Activated CD4-positive, alpha-beta T cell treated with anti-CD3 and anti-CD28 coated beads for 1 hour (primary cell): ENCODE data around the gene S100B.

Experiments used
- DNase-seq: peaks from one replicate; pipeline ENCODE4 v3.0.0-alpha.2; 2020

S100B gene

DNA sequence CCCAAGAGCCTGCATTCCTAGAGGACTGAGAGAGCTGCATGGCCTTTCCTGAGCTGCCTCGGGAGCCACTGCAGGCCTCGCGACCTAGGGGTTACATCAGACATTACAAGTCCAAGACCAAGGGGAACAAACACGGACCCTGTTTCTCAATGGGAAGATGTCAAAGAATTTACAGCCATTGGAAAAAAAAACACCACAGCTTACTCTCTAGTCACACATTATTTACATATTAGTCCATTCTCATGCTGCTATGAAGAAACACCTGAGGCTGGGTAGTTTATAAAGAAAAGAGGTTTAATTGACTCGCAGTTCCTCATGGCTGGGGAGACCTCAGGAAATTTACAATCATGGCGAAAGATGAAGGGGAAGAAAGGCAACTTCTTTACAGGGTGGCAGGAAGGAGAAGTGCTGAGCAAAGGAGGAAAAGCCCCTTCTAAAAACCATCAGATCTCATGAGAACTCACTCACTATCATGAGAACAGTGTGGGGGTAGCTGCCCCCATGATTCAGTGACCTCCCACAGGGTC lies 22.2 kb upstream of the S100B start:
- DNase-seq, result no peak

- no peak for DNase-seq
Measured at GRCh38 chr21:46626536-46626935, 21.7 kb upstream of the S100B start.

DNA sequence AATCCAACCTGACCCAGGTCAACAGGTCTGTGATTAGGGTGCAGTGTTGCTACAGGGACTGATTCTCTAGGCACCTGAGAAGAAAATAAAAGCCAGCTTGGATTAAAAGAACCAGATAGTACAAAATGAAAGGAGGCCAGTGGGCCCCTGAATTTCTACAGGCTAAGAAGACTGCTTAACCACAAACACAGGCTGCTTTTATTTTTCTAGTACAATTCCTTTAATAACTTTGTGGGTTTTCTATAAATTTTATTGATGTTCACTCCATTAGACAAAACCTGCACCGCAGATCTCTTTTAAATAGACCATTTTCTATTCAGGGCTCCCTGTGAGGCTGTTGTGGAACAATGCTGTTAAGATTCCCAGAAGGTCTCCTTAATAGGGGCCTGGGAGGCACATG lies 20.9 kb upstream of the S100B start:
- DNase-seq, result no peak

DNA sequence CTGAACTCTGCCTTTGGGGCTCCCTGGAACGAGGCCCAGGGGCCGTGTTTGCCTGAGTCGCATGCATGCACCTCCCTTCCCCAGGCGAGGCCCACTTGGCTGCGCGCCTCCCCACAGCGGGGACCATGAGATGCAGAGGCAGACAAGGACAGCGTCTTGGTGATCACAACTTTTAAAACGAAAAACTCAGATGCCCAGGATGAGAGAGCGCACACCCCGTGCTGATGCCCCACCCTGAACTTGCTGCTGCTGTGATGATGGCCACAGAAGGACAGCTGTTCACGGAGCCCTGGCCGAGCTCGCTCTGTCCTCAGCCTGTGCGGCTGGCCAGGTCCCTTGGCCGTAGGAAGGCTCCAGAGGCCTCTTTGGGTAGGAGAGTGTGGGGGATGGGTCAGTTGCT lies 19.2 kb upstream of the S100B start:
- no peak for DNase-seq

DNA sequence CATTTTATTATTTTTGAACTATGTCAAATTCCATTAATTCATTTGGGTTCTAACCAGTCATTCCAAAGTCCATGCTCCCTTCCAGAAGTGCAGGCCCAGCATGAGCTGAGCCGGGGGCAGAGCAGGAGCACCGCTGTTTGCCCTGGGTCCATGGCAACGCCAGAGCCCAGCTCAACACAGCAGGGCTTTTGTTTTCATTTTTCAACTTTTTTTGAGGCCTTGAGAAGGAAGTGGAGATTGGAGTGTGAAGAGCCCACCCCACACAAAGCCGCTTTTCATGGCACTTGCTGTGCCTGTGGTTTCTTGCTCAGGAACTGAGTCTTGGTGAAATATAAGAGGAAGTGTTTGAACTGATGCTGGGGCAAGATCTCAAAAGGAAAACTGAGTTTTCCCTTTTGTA lies 17.3 kb upstream of the S100B start:
- no peak for DNase-seq

GRCh38 chr21:46621457-46622182 lies 16.7 kb upstream of the S100B start:
- DNase-seq, result no peak

GRCh38 chr21:46620846-46621245 lies 16.0 kb upstream of the S100B start:
- DNase-seq, result no peak

DNA sequence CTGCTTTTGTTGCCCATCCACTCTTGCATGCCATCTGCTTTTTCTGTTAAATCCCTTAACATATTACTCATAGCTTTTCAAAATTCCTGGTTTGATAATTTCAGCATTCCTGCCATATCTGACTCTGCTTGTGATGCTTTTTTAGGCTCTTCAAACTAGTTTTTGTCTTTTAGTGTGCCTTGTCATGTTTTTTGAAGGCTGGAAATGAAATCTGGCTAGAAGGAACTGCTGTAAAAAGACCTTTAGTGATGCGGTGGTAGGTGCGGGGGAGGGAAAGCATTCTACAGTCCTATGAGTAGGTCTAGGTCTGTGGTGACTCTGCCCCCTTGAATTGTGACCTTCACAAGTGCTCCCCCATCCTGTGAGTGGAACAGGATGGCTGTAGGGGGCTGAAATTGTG lies 15.0 kb upstream of the S100B start:
- DNase-seq, result no peak

GRCh38 chr21:46618738-46619379 lies 14.0 kb upstream of the S100B start:
- no peak for DNase-seq

GRCh38 chr21:46617267-46618051 lies 12.6 kb upstream of the S100B start:
- no peak for DNase-seq

DNA sequence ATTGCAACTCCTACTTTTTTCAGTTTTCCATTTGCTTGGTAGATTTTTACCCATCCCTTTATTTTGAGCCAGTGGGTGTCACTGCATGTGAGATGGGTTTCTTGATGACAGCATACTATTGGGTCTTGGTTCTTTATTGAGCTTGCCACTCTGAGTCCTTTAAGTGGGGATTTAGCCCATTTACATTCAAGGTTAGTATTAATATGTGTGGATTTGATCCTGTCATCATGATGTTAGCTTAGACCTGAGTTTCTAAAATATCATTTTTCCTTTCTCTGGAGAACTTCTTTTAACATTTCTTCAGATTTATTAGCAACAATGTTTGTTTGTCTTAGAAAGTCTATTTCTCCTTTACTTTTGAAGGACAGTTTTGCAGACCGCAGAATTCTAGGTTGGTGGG lies 11.8 kb upstream of the S100B start:
- DNase-seq, result no peak

- no peak for DNase-seq
Measured at GRCh38 chr21:46616050-46616449, 11.2 kb upstream of the S100B start.

DNA sequence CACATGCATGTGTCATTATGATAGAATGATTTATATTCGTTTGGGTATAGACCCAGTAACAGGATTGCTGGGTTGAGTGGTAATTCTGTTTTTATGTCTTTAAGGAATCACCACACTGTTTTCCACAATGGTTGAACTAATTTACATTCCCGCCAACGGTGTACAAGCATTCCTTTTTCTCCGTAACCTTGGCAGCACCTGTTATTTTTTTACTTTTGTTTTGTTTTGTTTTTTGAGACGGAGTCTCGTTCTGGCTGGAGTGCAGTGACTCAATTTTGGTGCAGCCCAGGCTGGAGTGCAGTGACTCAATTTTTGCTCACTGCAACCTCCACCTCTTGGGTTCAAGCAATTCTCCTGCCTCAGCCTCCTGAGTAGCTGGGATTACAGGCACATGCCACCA lies 8.5 kb upstream of the S100B start:
- no peak for DNase-seq

DNA sequence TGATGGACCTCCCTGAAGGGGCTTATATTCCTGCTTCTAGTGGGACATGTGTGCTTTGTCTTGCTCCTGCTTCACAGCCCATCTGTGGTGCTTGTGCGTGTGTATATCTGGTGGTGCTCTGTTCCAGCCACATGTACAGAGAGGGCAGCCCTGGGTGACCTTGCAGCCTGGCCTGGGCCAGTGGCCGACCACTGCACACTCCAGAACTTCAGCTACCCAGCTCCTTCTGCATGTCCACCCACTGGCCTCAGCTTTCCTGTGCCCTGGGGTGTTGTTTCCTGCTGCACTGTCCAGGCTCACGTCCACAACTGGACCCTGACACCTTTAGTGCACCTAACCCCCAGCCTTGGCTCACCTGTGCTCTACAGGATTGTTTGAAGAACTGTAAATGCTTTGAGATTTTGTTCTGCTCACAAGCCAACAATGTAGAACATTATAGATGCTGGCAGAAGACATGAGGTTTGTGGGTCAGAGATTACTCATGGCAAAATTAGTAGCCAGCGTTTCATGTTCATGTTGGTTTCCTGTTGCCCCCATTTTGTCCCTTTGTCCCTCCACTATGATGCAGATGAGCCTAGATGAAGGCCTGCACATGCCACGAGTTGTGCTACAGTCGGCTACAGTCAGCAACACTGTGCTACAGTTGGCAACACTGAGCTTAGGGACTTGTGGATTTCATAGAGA lies 5.3 kb upstream of the S100B start:
- DNase-seq, result no peak

DNA sequence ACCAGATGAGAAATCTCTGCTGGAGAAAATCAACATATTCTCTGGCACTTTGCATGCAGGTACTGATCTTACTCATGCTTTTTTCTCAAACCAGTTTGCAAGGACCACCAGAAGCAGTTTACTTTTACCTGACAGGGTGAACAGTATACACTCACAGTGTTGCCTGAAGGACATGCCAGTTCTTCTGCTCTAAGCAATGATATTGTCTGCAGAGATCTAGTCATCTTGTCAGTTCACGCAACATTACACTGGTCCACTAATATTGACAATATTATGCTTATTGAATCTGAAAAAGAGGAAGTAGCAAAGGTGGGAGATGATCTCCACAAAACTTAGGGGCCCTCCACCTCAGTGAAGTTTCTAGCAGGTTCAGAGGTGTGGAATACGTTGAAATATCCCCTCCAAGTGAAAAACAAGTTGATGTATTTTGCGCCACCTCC lies 3.8 kb upstream of the S100B start:
- no peak for DNase-seq

DNA sequence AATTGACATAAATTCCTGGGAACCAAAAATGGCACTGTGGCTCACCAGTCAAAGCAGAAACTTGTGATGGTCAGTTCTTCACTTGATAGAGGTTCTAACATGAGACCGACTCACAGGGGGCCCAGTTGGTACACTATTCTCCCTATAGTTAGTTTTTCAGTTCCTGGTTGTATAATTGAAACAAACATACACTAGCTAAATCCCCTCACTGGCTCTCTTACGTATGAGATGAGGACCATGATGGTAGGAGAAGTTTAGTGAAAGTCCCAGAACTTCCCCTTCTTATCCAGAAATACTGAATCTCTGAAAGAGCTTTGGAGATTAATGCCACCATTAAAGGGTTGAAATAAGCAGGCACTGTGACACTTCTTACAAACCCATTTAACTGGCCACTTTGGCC lies 2.8 kb upstream of the S100B start:
- no peak for DNase-seq

GRCh38 chr21:46606427-46606813 lies 1.5 kb upstream of the S100B start:
- no peak for DNase-seq

DNA sequence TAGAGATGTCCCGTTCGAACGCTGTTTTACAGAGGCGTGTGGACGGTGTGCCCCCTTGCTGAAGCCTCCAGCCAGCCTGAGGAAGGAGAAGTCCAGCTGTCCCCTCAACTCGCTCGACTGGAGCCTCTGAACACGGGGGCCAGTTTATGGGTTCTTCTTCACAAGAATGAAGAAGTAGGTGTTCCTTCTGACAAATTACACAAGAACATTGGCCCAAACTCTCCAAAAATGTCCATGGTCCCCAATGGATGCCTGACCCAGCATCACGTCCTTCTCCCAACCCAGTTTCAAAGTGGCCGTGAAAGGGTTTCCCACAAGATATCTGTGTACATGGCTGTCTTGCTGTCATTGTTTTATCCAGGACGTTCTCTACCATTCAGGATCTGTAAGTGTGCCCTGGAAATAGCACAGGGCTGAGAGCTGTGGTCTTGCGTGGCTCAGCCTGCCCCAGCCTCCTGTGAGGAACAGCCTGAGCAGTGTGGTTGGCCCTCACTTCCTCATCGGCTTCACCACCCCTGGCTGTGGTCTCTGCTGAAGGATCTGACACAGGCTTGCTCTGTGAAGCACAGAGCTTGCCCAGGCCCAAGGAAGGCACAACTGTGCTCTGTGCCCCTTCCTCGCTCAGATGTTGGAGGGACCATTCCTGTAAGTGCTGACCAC lies 1.0 kb upstream of the S100B start:
- peak; percentile 26 for DNase-seq

DNA sequence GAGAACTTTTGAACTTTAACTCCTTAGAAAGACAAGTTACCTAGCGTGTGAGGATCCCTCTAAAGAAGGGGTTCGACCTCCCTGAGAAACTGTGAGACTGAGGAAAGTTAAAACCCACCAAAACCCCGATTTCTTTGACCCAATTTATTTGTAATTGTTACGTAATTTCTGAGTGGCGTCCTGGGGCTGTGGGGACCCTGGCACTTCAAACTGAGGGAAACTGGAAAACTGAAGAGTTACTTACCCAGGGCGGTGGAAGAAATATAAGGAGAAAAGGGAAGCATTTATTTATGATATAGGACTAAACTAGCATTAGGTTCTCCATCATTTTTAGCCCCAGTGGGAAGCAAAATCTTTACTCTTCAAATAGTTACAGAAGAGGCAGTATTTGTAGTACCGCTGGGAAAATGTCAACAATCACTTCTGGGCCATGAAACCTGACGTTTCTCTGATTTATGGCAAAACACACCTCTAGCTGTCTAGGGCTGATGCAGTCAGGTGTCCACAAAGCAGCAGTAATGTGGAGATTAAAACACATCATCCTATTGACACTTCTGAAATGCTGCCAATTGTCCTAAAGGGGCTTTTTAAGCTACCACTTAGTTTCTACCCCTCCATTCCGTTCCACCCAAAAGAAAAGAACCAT lies 430 bp downstream of the S100B start:
- DNase-seq, result no peak

- DNase-seq, result no peak
Measured at GRCh38 chr21:46603228-46603627, 1.7 kb downstream of the S100B start.

DNA sequence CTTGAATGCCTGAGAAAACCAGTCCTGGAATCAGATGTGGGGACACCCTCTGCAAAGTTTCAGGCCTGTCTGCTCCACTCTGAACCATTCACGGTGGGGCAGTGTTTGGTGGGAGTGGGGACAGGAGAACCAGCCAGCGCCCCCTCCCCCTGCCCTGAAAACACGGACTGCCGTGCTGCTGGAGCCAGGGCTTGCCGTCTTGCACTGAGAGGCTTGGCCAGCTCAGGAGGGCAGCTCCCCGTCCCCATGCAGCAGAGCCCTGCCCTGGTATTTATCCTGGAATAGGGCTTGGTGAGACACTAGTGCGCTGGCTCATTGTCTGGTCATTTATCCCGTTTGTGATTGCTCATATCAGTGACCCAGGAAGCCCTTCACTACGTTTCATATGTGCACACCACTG lies 3.9 kb downstream of the S100B start:
- DNase-seq, result no peak

DNA sequence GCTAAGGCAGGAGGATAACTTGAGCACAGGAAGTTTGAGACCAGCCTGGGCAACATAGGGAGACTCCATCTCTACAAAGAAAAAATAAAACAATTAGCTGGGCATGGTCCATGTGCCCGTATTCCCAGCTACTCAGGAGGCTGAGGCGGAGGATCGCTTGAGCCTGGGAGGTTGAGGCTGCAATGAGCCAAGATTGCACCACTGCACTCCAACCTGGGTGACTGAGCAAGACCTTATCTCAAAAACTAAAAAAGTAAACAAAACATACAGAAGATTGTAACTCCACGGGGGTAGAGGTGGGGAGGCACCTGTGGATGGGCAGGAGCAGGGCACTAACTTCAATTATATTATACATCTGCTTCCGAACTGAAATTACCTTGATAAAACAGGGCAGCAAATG lies 4.6 kb downstream of the S100B start:
- DNase-seq, result no peak
